DND-41 (cell line): ENCODE measurements around the gene TCF12.

Source experiments
- ATAC-seq: fragments of 200-7000 bp; cut with Tn5 transposase; 3 replicates; pipeline ENCODE4 v1.9.1; 2021; ENCODE audit warnings: low read depth; ENCODE audit not compliant: insufficient read depth
- DNase-seq: peaks from one replicate; pipeline ENCODE4 v3.0.0-alpha.2; 2020
- H2AFZ ChIP-seq: 2 replicates; pipeline ENCODE4 v1.6.0; 2012; ENCODE audit warnings: low read depth, low read length
- H3K27ac ChIP-seq: 2 replicates; pipeline ENCODE4 v1.5.1; 2012; ENCODE audit warnings: low read length, inconsistent platforms
- H3K27me3 ChIP-seq: fragments of 200-600 bp; sonication (generic); 2 replicates; pipeline ENCODE4 v1.6.0; 2012; ENCODE audit warnings: low read length, mild to moderate bottlenecking, inconsistent platforms; ENCODE audit not compliant: insufficient read depth, poor library complexity
- H3K36me3 ChIP-seq: 2 replicates; pipeline ENCODE4 v1.5.1; 2012; ENCODE audit warnings: low read length, inconsistent platforms; ENCODE audit not compliant: insufficient read depth
- H3K4me1 ChIP-seq: 2 replicates; pipeline ENCODE4 v1.5.1; 2012; ENCODE audit warnings: mild to moderate bottlenecking, low read length; ENCODE audit not compliant: insufficient read depth
- H3K4me2 ChIP-seq: 2 replicates; pipeline ENCODE4 v1.6.0; 2012; ENCODE audit warnings: mild to moderate bottlenecking, moderate library complexity, low read length, inconsistent platforms; ENCODE audit not compliant: insufficient read depth
- H3K4me3 ChIP-seq, 2 experiments: fragments of 200-600 bp in 1 of 2; shearing (Covaris generic) in 1 of 2; 2 replicates each; pipeline ENCODE4 v1.5.1; 2012 to 2016; ENCODE audit warnings: inconsistent platforms in 2 of 2, low read length in 2 of 2, mild to moderate bottlenecking in 2 of 2, low read depth in 1 of 2, moderate library complexity in 1 of 2
- H3K79me2 ChIP-seq: 2 replicates; pipeline ENCODE4 v1.6.0; 2012; ENCODE audit warnings: low read length, inconsistent platforms; ENCODE audit not compliant: insufficient read depth
- H3K9ac ChIP-seq: 2 replicates; pipeline ENCODE4 v1.6.0; 2012; ENCODE audit warnings: low read depth, mild to moderate bottlenecking, inconsistent platforms, low read length, moderate library complexity
- H3K9me3 ChIP-seq: 2 replicates; pipeline ENCODE4 v1.5.1; 2012; ENCODE audit warnings: low read length, moderate library complexity, mild to moderate bottlenecking, inconsistent platforms; ENCODE audit not compliant: insufficient read depth, severe bottlenecking
- H4K20me1 ChIP-seq: 2 replicates; pipeline ENCODE4 v1.6.0; 2012; ENCODE audit warnings: low read length; ENCODE audit not compliant: insufficient read depth
- EZH2 ChIP-seq: IDR thresholded peaks from 3 replicates; pipeline ENCODE4 v1.6.1; 2012; ENCODE audit warnings: borderline replicate concordance, low read depth, mild to moderate bottlenecking, moderate library complexity, low read length, inconsistent platforms; ENCODE audit not compliant: severe bottlenecking
- TF ChIP-seq, protein P1 (sequence below): IDR thresholded peaks from 2 replicates; pipeline ENCODE4 v1.5.1; 2012; ENCODE audit warnings: borderline replicate concordance, low read length, moderate library complexity, mild to moderate bottlenecking; ENCODE audit not compliant: poor library complexity, severe bottlenecking; ENCODE audit errors: extremely low read depth

Gene TCF12

DNA sequence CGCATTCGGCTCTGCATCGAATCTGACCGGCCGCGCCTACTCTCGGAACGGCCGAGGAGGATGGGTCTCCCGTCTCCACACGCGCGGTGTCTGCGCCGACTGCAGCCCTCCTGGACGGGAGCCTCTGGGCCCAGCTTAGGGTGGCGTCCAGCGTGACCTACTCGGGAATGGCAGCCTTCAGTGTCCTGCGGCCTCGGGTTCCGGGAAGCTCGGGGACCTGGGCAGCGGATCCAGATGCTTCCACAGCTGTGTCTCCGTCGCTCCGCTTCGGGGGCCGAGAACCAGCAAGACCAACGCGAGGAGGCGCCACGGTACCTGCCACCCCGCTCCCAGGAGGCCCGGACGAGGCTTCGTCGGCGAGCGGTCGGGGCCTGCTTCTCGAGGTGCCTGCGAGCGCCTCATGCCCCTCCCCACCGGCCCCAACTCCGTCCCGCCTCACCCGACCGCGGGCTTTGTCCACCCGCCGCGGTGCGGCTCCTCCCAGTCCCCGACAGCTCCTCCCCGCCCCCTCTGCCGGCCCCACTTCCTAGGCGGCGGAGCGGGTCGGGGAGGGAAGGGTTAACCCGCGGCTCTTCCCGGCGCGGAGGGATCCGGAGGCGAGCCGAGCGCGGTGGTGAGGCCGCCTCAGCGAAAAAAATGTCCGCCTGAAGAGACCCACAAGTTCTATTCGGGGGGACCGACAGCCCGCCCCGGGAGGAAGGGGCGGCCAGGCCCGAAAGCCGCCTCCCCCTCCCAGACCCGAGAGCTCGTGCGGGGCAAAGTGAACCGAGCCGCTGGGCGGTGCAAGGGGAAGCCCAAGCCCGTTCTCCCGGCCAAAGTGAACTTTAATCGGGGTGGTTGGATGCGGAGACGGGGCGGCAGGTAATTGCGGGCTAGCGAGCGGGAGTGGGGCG, at the start of gene TCF12:
TSS of gene TCF12 (plus strand) at position 599 of the 893 bp plus-strand sequence. CDS start 1,270 bp downstream, outside the sequence.
- H3K9ac ChIP-seq, result peak within 1 kb of the TSS; percentile 99
- H3K4me2 ChIP-seq, result peak within 1 kb of the TSS; percentile 70
- H3K27me3 ChIP-seq, result no peaks in the 10 kb centered on the region
- TF ChIP-seq EZH2, result no peak
- TF ChIP-seq, protein P1, sequence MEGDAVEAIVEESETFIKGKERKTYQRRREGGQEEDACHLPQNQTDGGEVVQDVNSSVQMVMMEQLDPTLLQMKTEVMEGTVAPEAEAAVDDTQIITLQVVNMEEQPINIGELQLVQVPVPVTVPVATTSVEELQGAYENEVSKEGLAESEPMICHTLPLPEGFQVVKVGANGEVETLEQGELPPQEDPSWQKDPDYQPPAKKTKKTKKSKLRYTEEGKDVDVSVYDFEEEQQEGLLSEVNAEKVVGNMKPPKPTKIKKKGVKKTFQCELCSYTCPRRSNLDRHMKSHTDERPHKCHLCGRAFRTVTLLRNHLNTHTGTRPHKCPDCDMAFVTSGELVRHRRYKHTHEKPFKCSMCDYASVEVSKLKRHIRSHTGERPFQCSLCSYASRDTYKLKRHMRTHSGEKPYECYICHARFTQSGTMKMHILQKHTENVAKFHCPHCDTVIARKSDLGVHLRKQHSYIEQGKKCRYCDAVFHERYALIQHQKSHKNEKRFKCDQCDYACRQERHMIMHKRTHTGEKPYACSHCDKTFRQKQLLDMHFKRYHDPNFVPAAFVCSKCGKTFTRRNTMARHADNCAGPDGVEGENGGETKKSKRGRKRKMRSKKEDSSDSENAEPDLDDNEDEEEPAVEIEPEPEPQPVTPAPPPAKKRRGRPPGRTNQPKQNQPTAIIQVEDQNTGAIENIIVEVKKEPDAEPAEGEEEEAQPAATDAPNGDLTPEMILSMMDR, result peak; percentile 58
- no peaks in the 10 kb centered on the region for H4K20me1 ChIP-seq
- ATAC-seq (peak; percentile 81), DNase-seq (peak; percentile 91)
- peaks cover 54% of the 10 kb centered on the region for H3K79me2 ChIP-seq
- H3K36me3 ChIP-seq, result peaks cover 35% of the 10 kb centered on the region
- peak within 1 kb of the TSS; percentile 79 for H3K27ac ChIP-seq
- no peaks in the 10 kb centered on the region for H3K9me3 ChIP-seq
- peak within 1 kb of the TSS; percentile 66 to 78 for H3K4me3 ChIP-seq
- peak within 1 kb of the TSS; percentile 92 for H2AFZ ChIP-seq
- H3K4me1 ChIP-seq, result peaks cover 50% of the 10 kb centered on the region

- Histone ChIP-seq H3K36me3 (no peaks in the 10 kb centered on the region), H3K27ac (no peak overlapping the region), H3K27me3 (no peaks in the 10 kb centered on the region), H2AFZ (no peak overlapping the region), H3K4me3 (no peak overlapping the region), H3K79me2 (no peaks in the 10 kb centered on the region), H4K20me1 (no peaks in the 10 kb centered on the region), H3K9me3 (no peaks in the 10 kb centered on the region), H3K4me2 (no peak overlapping the region), H3K4me1 (no peaks in the 10 kb centered on the region), H3K9ac (no peak overlapping the region)
- peak; percentile 66 for DNase-seq
- 0 out of 3 replicates have a peak, but pooled peaks have one; percentile 39 for ATAC-seq
- no peak for TF ChIP-seq EZH2
- TF ChIP-seq, protein P1, result peak; percentile 80
Observed at GRCh38 chr15:56869573-56869972, 48.9 kb upstream of the TCF12 start.

GRCh38 chr15:56871185-56871584, 47.3 kb upstream of the TCF12 start:
- no peak overlapping the region for H3K27ac ChIP-seq
- no peaks in the 10 kb centered on the region for H3K9me3 ChIP-seq
- H3K79me2 ChIP-seq, result no peaks in the 10 kb centered on the region
- no peak overlapping the region for H3K9ac ChIP-seq
- TF ChIP-seq EZH2, result no peak
- TF ChIP-seq, protein P1, result no peak
- no peak overlapping the region for H2AFZ ChIP-seq
- no peaks in the 10 kb centered on the region for H3K36me3 ChIP-seq
- H3K27me3 ChIP-seq, result no peaks in the 10 kb centered on the region
- ATAC-seq (no peak), DNase-seq (no peak)
- no peaks in the 10 kb centered on the region for H4K20me1 ChIP-seq
- no peak overlapping the region for H3K4me3 ChIP-seq
- no peaks in the 10 kb centered on the region for H3K4me1 ChIP-seq
- H3K4me2 ChIP-seq, result no peak overlapping the region
